ENCODE measurements around the gene SGMS1.

The SGMS1 gene

DNA sequence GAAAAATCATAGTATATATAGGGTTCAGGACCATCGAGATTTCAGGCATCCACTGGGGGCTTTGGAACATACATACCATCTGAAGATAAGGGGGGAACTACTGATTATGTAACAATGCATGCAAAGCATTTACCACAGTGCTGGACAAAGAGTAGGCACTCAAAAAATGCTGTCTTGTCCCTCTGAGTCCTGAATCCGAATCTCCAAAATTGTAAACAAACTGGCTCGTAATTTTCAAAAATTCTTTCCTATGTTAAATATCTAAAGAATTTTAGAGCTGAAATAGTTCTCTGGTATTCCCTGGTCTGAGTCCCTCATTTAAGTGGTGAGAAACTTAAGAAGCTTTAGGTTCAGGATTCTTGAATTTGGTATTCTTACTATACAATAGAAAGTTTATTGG is 204.7 kb downstream of the SGMS1 start:
- H3K79me2 ChIP-seq (ENCODE audit: insufficient read depth, low read length): no peaks in the 10 kb centered on the region
- no peak overlapping the region for H2AFZ ChIP-seq (ENCODE audit: low read depth, low read length, severe bottlenecking)
- H3F3A ChIP-seq (ENCODE audit: insufficient read depth): peaks cover 5% of the 10 kb centered on the region; the same call in 1 of the 2 replicates
- no peaks in the 10 kb centered on the region for H3K27me3 ChIP-seq (ENCODE audit: low read length)
- peaks cover 13% of the 10 kb centered on the region; the same call in 1 of the 2 replicates for H4K20me1 ChIP-seq (ENCODE audit: low read depth, low read length)
- H3K27ac ChIP-seq (ENCODE audit: low read depth, low read length): no peak overlapping the region
- H3K4me3 ChIP-seq (ENCODE audit: insufficient read depth, low read length, poor library complexity, severe bottlenecking): no peak overlapping the region
- no peak for TF ChIP-seq CTCF (IDR thresholded peaks at IDR 0.05; ENCODE audit: insufficient read depth, low read length, poor library complexity, severe bottlenecking)
- no peak for TF ChIP-seq EZH2phosphoT487 (conservative IDR thresholded peaks at IDR 0.05; ENCODE audit: low read length)
- H3K9ac ChIP-seq (ENCODE audit: low read length): no peak overlapping the region
- no peaks in the 10 kb centered on the region for H3K36me3 ChIP-seq (ENCODE audit: low read length)
- H3K9me2 ChIP-seq (replicated peaks; ENCODE audit: insufficient read depth, low read length): no peaks in the 10 kb centered on the region
- H3K9me3 ChIP-seq (ENCODE audit: insufficient read depth, low read length): no peaks in the 10 kb centered on the region
- H3K4me2 ChIP-seq (ENCODE audit: low read depth, low read length, poor library complexity, severe bottlenecking): peak overlapping the region; percentile 71

DNA sequence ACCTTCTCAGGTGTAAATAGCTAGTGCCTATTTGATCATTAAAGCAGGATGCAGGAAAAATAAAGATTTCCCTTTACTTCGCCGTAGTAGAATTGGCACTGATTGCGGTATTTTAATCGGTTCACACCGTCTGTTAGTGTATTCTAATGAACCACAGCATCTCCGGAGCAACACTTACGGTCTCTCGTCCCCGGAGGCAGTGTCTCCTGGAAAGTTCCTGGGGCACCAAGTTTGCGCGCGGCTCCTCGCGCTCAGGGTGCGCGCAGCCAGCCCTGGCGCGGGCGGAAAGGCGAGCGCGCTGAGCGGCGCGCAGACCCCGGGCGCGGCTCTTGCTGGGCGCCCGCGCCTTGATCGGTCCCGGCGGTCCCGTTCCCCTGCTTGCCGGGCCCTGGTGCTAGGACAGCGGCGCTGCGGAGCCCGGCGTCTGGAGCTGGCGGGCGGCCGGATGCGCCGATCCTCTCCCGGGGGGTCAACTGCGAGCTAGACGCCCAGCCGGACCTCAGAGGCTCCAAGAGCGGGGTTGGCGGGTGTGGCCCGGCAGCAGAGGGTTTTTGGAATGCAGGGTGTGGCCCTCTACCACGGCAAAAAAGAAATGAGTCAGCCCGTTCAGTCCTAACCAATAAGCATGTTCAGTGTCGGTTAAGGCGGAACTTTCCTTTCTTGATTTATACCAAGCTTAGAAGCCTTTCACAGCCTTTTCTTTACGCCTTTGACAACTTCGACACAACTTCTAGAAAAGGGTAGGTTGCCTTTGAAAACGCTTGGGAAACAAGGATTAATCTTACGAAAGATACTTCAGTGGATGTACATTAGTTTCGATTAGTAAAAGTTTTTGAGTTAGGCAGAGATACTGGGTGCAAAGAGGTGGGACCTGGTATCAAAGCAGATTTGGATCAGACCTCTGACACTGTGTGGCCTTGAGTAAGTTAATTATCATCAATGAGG is 205.6 kb downstream of the SGMS1 start:
- peaks cover 5% of the 10 kb centered on the region; the same call in 1 of the 2 replicates for H3F3A ChIP-seq (ENCODE audit: insufficient read depth)
- peak overlapping the region; percentile 56 for H3K9ac ChIP-seq (ENCODE audit: low read length)
- peak overlapping the region; percentile 71 for H3K4me2 ChIP-seq (ENCODE audit: low read depth, low read length, poor library complexity, severe bottlenecking)
- peak overlapping the region; percentile 63 for H3K4me3 ChIP-seq (ENCODE audit: insufficient read depth, low read length, poor library complexity, severe bottlenecking)
- TF ChIP-seq EZH2phosphoT487 (conservative IDR thresholded peaks at IDR 0.05; ENCODE audit: low read length) (no peak), CTCF (IDR thresholded peaks at IDR 0.05; ENCODE audit: insufficient read depth, low read length, poor library complexity, severe bottlenecking) (no peak)
- H4K20me1 ChIP-seq (ENCODE audit: low read depth, low read length): peaks cover 13% of the 10 kb centered on the region; the same call in 1 of the 2 replicates
- no peaks in the 10 kb centered on the region for H3K9me2 ChIP-seq (replicated peaks; ENCODE audit: insufficient read depth, low read length)
- H3K36me3 ChIP-seq (ENCODE audit: low read length): no peaks in the 10 kb centered on the region
- H2AFZ ChIP-seq (ENCODE audit: low read depth, low read length, severe bottlenecking): peak overlapping the region; percentile 14
- no peaks in the 10 kb centered on the region for H3K27me3 ChIP-seq (ENCODE audit: low read length)
- no peak overlapping the region for H3K27ac ChIP-seq (ENCODE audit: low read depth, low read length)
- H3K9me3 ChIP-seq (ENCODE audit: insufficient read depth, low read length): no peaks in the 10 kb centered on the region
- no peaks in the 10 kb centered on the region for H3K79me2 ChIP-seq (ENCODE audit: insufficient read depth, low read length)

DNA sequence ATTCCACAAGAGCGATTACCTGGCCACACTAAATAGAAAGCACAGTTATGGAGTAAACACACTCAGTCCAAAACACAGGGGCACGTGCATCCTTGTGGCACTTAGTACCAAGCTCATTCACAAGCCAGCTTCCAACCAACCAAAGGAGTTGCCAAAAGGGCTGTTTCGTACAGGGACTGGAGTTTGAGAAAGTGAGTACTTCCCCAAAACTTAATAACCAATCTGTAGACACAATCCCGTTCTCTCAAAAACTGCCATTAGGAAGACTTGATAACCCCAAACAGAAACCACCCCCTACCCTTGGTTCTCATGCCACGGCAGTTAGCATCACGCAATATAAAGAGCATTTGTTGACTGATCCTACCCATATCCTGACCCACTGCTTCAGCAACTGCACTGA is 206.3 kb downstream of the SGMS1 start:
- peak overlapping the region; percentile 56 for H3K9ac ChIP-seq (ENCODE audit: low read length)
- peak overlapping the region; percentile 71 for H3K4me2 ChIP-seq (ENCODE audit: low read depth, low read length, poor library complexity, severe bottlenecking)

More for the DNA sequence above, 206.3 kb downstream of the SGMS1 start:
- no peak for TF ChIP-seq CTCF (IDR thresholded peaks at IDR 0.05; ENCODE audit: insufficient read depth, low read length, poor library complexity, severe bottlenecking)
- TF ChIP-seq EZH2phosphoT487 (conservative IDR thresholded peaks at IDR 0.05; ENCODE audit: low read length): no peak
- Histone ChIP-seq H3K9me3 (ENCODE audit: insufficient read depth, low read length) (no peaks in the 10 kb centered on the region), H3K4me3 (ENCODE audit: insufficient read depth, low read length, poor library complexity, severe bottlenecking) (peak overlapping the region; percentile 63), H2AFZ (ENCODE audit: low read depth, low read length, severe bottlenecking) (peak overlapping the region; percentile 14), H3K79me2 (ENCODE audit: insufficient read depth, low read length) (0 out of 2 replicates have a peak, but pooled peaks cover 1% of the 10 kb centered on the region), H3K27me3 (ENCODE audit: low read length) (no peaks in the 10 kb centered on the region), H3F3A (ENCODE audit: insufficient read depth) (peaks cover 5% of the 10 kb centered on the region; the same call in 1 of the 2 replicates), H3K9me2 (replicated peaks; ENCODE audit: insufficient read depth, low read length) (no peaks in the 10 kb centered on the region), H3K36me3 (ENCODE audit: low read length) (no peaks in the 10 kb centered on the region), H4K20me1 (ENCODE audit: low read depth, low read length) (peaks cover 13% of the 10 kb centered on the region; the same call in 1 of the 2 replicates), H3K27ac (ENCODE audit: low read depth, low read length) (no peak overlapping the region)
